ENCODE data around the gene GYS2.

- TF ChIP-seq CTCF (IDR thresholded peaks at IDR 0.05) (no peak), POLR2A (IDR thresholded peaks at IDR 0.05) (no peak)
Observed at GRCh38 chr12:21546716-21547115, 57.9 kb downstream of the GYS2 start.

Data from lower leg skin (tissue), 3 donors.